HepG2 (cell line): Measurements from ENCODE around the gene TULP3. TPM values are rescaled to one million over a fixed set of nuclear protein-coding genes. Genes with fewer than 3 reads are reported as not detected.

Source experiments
- ATRX ChIP-seq: sonication (generic); formaldehyde crosslinking; IDR thresholded peaks from 2 replicates; pipeline ENCODE4 v1.4.0; 2020; ENCODE audit warnings: missing genetic modification reagents, borderline replicate concordance
- FOSL2 ChIP-seq: sonication (generic); formaldehyde crosslinking; IDR thresholded peaks from 2 replicates; pipeline ENCODE4 v1.4.0; 2020; ENCODE audit warnings: missing genetic modification reagents
- GATA4 ChIP-seq: sonication (generic); IDR thresholded peaks from 2 replicates; pipeline ENCODE4 v1.6.1; 2016; ENCODE audit warnings: antibody characterized with exemption, low read depth, borderline replicate concordance
- ZC3H13 ChIP-seq: sonication (generic); formaldehyde crosslinking; IDR thresholded peaks from 2 replicates; pipeline ENCODE4 v1.8.1; 2023; ENCODE audit warnings: mild to moderate bottlenecking, missing genetic modification reagents, moderate library complexity
- ZNF569 ChIP-seq: sonication (generic); formaldehyde crosslinking; IDR thresholded peaks from 2 replicates; pipeline ENCODE4 v1.5.0; 2020; ENCODE audit warnings: mild to moderate bottlenecking, missing genetic modification reagents, moderate library complexity, borderline replicate concordance
- polyA plus RNA-seq, 8 experiments: library from polyadenylated mRNA; depleted of rRNA in 3 of 8; stranded (reverse) in 7 of 8; unstranded in 1 of 8; fragments of >200 nt; fragmentation: Illumina TruSeq in 4 of 8; extraction: Trizol in 4 of 8; gene quantifications; 2 replicates each; pipeline versions ENCODE4 v1.2.1 to v1.2.3, GENCODE V29; 2011 to 2016; ENCODE audit warnings: low read depth in 4 of 8, missing spikeins in 1 of 8, mixed read lengths in 1 of 8; ENCODE audit not compliant: insufficient read depth in 1 of 8
- total RNA-seq, 5 experiments: library from RNA; depleted of rRNA; stranded (reverse); fragments of >200 nt; fragmentation: Illumina TruSeq; extraction: Trizol; gene quantifications; 2 replicates each; pipeline ENCODE4 v1.2.3, GENCODE V29; 2016; ENCODE audit warnings: low read depth in 1 of 5
- TF ChIP-seq, protein P1 (sequence below): sonication (generic); formaldehyde crosslinking; IDR thresholded peaks from 2 replicates; pipeline ENCODE4 v1.9.0; 2021; ENCODE audit warnings: mild to moderate bottlenecking, missing genetic modification reagents
- TF ChIP-seq, protein P2 (sequence below): sonication (generic); formaldehyde crosslinking; IDR thresholded peaks from 2 replicates; pipeline ENCODE4 v1.5.0; 2020; ENCODE audit warnings: mild to moderate bottlenecking, missing genetic modification reagents, moderate library complexity
- TF ChIP-seq, protein P3 (sequence below): sonication (generic); formaldehyde crosslinking; IDR thresholded peaks from 2 replicates; pipeline ENCODE4 v1.4.0; 2020; ENCODE audit warnings: missing genetic modification reagents
- TF ChIP-seq, protein P4 (sequence below): IDR thresholded peaks from 2 replicates; pipeline ENCODE4 v1.6.1; 2012; ENCODE audit warnings: low read length, improper control_type of control experiment

TULP3 gene
- total and polyA plus RNA-seq, 2 of the 13 experiments (the other 11 are each of a cell fraction or from before 2014, with no cell fraction given) = 11.2 to 13.2 TPM

DNA sequence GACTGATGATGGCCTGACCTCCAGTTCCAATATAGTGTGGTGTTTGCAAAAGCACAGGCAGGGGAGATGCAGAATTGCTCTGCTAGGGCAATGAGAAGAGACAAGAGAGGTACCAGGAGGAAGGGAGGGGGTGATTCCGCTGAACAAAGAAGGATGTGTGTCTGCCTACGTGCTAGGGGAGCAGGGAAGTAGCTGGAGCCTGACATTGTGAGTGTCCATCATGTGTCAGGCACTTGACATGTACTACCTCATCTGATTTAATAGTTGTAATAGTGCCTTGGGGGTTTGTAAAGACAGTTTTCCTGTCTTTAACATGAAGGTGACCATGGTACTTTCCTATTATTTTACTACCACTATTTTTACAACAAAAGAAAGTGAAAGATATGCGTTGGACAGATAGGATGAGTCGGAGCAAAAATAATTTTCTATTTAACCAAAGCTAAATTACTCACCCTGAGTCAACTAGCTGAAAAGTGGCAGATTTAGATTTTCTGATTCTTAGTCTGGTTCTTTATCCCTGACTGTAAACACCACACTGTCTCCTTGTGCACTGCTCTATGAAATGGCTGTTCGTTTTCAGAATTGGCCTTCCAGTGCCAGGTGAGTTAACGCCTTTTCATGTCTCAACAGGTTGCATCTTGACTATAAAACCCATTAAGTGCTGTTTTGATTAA lies 34.8 kb downstream of the TULP3 start (continued):
- TF ChIP-seq, protein P1, sequence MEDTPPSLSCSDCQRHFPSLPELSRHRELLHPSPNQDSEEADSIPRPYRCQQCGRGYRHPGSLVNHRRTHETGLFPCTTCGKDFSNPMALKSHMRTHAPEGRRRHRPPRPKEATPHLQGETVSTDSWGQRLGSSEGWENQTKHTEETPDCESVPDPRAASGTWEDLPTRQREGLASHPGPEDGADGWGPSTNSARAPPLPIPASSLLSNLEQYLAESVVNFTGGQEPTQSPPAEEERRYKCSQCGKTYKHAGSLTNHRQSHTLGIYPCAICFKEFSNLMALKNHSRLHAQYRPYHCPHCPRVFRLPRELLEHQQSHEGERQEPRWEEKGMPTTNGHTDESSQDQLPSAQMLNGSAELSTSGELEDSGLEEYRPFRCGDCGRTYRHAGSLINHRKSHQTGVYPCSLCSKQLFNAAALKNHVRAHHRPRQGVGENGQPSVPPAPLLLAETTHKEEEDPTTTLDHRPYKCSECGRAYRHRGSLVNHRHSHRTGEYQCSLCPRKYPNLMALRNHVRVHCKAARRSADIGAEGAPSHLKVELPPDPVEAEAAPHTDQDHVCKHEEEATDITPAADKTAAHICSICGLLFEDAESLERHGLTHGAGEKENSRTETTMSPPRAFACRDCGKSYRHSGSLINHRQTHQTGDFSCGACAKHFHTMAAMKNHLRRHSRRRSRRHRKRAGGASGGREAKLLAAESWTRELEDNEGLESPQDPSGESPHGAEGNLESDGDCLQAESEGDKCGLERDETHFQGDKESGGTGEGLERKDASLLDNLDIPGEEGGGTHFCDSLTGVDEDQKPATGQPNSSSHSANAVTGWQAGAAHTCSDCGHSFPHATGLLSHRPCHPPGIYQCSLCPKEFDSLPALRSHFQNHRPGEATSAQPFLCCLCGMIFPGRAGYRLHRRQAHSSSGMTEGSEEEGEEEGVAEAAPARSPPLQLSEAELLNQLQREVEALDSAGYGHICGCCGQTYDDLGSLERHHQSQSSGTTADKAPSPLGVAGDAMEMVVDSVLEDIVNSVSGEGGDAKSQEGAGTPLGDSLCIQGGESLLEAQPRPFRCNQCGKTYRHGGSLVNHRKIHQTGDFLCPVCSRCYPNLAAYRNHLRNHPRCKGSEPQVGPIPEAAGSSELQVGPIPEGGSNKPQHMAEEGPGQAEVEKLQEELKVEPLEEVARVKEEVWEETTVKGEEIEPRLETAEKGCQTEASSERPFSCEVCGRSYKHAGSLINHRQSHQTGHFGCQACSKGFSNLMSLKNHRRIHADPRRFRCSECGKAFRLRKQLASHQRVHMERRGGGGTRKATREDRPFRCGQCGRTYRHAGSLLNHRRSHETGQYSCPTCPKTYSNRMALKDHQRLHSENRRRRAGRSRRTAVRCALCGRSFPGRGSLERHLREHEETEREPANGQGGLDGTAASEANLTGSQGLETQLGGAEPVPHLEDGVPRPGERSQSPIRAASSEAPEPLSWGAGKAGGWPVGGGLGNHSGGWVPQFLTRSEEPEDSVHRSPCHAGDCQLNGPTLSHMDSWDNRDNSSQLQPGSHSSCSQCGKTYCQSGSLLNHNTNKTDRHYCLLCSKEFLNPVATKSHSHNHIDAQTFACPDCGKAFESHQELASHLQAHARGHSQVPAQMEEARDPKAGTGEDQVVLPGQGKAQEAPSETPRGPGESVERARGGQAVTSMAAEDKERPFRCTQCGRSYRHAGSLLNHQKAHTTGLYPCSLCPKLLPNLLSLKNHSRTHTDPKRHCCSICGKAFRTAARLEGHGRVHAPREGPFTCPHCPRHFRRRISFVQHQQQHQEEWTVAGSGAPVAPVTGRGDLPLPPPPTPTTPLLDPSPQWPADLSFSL = no peak
- TF ChIP-seq FOSL2 (CRISPR knock-in tag) = no peak
- no peak for TF ChIP-seq ATRX (CRISPR knock-in tag)
- TF ChIP-seq, protein P2, sequence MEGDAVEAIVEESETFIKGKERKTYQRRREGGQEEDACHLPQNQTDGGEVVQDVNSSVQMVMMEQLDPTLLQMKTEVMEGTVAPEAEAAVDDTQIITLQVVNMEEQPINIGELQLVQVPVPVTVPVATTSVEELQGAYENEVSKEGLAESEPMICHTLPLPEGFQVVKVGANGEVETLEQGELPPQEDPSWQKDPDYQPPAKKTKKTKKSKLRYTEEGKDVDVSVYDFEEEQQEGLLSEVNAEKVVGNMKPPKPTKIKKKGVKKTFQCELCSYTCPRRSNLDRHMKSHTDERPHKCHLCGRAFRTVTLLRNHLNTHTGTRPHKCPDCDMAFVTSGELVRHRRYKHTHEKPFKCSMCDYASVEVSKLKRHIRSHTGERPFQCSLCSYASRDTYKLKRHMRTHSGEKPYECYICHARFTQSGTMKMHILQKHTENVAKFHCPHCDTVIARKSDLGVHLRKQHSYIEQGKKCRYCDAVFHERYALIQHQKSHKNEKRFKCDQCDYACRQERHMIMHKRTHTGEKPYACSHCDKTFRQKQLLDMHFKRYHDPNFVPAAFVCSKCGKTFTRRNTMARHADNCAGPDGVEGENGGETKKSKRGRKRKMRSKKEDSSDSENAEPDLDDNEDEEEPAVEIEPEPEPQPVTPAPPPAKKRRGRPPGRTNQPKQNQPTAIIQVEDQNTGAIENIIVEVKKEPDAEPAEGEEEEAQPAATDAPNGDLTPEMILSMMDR (CRISPR knock-in tag) = no peak
- TF ChIP-seq, protein P3, sequence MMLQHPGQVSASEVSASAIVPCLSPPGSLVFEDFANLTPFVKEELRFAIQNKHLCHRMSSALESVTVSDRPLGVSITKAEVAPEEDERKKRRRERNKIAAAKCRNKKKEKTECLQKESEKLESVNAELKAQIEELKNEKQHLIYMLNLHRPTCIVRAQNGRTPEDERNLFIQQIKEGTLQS (CRISPR knock-in tag) = no peak
- TF ChIP-seq, protein P4, sequence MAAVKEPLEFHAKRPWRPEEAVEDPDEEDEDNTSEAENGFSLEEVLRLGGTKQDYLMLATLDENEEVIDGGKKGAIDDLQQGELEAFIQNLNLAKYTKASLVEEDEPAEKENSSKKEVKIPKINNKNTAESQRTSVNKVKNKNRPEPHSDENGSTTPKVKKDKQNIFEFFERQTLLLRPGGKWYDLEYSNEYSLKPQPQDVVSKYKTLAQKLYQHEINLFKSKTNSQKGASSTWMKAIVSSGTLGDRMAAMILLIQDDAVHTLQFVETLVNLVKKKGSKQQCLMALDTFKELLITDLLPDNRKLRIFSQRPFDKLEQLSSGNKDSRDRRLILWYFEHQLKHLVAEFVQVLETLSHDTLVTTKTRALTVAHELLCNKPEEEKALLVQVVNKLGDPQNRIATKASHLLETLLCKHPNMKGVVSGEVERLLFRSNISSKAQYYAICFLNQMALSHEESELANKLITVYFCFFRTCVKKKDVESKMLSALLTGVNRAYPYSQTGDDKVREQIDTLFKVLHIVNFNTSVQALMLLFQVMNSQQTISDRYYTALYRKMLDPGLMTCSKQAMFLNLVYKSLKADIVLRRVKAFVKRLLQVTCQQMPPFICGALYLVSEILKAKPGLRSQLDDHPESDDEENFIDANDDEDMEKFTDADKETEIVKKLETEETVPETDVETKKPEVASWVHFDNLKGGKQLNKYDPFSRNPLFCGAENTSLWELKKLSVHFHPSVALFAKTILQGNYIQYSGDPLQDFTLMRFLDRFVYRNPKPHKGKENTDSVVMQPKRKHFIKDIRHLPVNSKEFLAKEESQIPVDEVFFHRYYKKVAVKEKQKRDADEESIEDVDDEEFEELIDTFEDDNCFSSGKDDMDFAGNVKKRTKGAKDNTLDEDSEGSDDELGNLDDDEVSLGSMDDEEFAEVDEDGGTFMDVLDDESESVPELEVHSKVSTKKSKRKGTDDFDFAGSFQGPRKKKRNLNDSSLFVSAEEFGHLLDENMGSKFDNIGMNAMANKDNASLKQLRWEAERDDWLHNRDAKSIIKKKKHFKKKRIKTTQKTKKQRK = no peak
- TF ChIP-seq GATA4 = no peak
- no peak for TF ChIP-seq ZNF569 (CRISPR knock-in tag)
- TF ChIP-seq ZC3H13 (CRISPR knock-in tag) = no peak
